Prostate gland (tissue), 2 donors: ENCODE data around the gene HSD11B1L.

Source experiments
- POLR2A ChIP-seq: fragments of 450-650 bp; IDR thresholded peaks from one replicate; pipeline ENCODE4 v1.6.1; 2016; ENCODE audit warnings: antibody characterized with exemption, mild to moderate bottlenecking
- POLR2AphosphoS5 ChIP-seq: sonication (generic); formaldehyde crosslinking; IDR thresholded peaks from one replicate; pipeline ENCODE4 v1.6.1; 2017; ENCODE audit warnings: antibody characterized with exemption
- TF ChIP-seq, protein P1 (sequence below), 4 experiments: fragments of 200-600 bp in 2 of 4; fragments of 450-650 bp in 2 of 4; sonication (generic) in 2 of 4; IDR thresholded peaks; 1 replicate in 3 of 4; 2 replicates in 1 of 4; pipeline ENCODE4 v1.5.1; 2016 to 2019; ENCODE audit warnings: antibody characterized with exemption in 4 of 4, mild to moderate bottlenecking in 2 of 4, moderate library complexity in 2 of 4

DNA sequence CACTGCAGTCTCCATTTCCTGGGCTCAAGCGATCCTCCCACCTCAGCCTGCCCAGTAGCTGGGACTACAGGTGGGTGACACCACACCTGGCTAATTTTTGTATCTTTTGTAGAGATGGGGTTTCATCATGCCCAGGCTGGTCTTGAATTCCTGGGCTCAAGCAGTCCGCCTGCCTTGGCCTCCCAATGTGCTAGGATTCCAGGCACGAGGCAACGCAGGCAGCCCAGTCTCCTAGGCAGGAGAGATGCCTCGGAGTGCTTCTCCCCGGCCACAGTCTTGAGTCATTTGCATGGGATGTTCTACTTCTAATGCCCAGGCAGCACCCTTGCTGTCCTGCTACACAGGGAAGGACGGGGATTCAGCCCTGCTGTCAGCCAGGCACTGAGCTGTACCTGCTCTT is 9.2 kb upstream of the HSD11B1L start:
- no peak for TF ChIP-seq POLR2AphosphoS5
- TF ChIP-seq, protein P1, sequence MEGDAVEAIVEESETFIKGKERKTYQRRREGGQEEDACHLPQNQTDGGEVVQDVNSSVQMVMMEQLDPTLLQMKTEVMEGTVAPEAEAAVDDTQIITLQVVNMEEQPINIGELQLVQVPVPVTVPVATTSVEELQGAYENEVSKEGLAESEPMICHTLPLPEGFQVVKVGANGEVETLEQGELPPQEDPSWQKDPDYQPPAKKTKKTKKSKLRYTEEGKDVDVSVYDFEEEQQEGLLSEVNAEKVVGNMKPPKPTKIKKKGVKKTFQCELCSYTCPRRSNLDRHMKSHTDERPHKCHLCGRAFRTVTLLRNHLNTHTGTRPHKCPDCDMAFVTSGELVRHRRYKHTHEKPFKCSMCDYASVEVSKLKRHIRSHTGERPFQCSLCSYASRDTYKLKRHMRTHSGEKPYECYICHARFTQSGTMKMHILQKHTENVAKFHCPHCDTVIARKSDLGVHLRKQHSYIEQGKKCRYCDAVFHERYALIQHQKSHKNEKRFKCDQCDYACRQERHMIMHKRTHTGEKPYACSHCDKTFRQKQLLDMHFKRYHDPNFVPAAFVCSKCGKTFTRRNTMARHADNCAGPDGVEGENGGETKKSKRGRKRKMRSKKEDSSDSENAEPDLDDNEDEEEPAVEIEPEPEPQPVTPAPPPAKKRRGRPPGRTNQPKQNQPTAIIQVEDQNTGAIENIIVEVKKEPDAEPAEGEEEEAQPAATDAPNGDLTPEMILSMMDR (IDR thresholded peaks at IDR 0.05): no peak
- no peak for TF ChIP-seq POLR2A
